A673 (cell line): ENCODE measurements around the gene DNAJC10.

ENCODE experiments used
- CTCF ChIP-seq: fragments of 300-800, 200-600 bp; sonication (generic); conservative IDR thresholded peaks from 2 replicates; pipeline ENCODE4 v1.5.1; 2017; ENCODE audit warnings: low read depth, mild to moderate bottlenecking, antibody characterized with exemption, low read length, moderate library complexity, mixed read lengths
- EZH2 ChIP-seq: fragments of 200-600 bp; sonication (generic); IDR thresholded peaks from 2 replicates; pipeline ENCODE4 v1.6.1; 2017; ENCODE audit warnings: borderline replicate concordance, low read depth, mild to moderate bottlenecking, mixed read lengths, antibody characterized with exemption, low read length; ENCODE audit not compliant: poor library complexity, severe bottlenecking

GRCh38 chr2:182834293-182834692, 118.2 kb downstream of the DNAJC10 start:
- no peak for TF ChIP-seq CTCF
- TF ChIP-seq EZH2: no peak
